ENCODE data around the gene B3GNT4.
"Not testable (repeated sequence)": the region's sequence is repeated elsewhere in the genome, so short reads cannot be mapped to it uniquely, and the experiment has no call there.

GRCh38 chr12:122176473-122176872 is 27.0 kb upstream of the B3GNT4 start:
- TF ChIP-seq CTCF (IDR thresholded peaks at IDR 0.05; ENCODE audit: low read depth, low read length); POLR2A (IDR thresholded peaks at IDR 0.05; ENCODE audit: extremely low read depth, insufficient read length): not testable (repeated sequence)
